AG04449 (cell line): ENCODE measurements around the gene HS3ST2.

Experiments
- CTCF ChIA-PET: fragments of 350-600 bp; formaldehyde crosslinking; extraction: SDS; loops from one replicate; lab custom pipeline; 2021; ENCODE audit warnings: antibody characterized with exemption; lab: Yijun Ruan, JAX
- POLR2A ChIA-PET: fragments of 400-600, 350-600 bp; formaldehyde crosslinking; extraction: SDS; loops from one replicate; lab custom pipeline; 2020; ENCODE audit warnings: antibody characterized with exemption, inconsistent platforms; lab: Yijun Ruan, JAX
- DNase-seq: peaks from one replicate; pipeline ENCODE4 v3.0.0-alpha.2; 2010; ENCODE audit warnings: low read depth, low spot score
- H3K4me3 ChIP-seq: 2 replicates; pipeline ENCODE4 v1.5.1; 2011; ENCODE audit warnings: low read depth, mild to moderate bottlenecking, control low read depth, low read length
- TF ChIP-seq, protein P1 (sequence below): IDR thresholded peaks from one replicate; pipeline ENCODE4 v1.5.1; 2011; ENCODE audit warnings: mild to moderate bottlenecking, moderate library complexity, low read length, control low read depth, inconsistent platforms; ENCODE audit not compliant: insufficient read depth; ENCODE audit errors: missing control alignments

Gene HS3ST2

DNA sequence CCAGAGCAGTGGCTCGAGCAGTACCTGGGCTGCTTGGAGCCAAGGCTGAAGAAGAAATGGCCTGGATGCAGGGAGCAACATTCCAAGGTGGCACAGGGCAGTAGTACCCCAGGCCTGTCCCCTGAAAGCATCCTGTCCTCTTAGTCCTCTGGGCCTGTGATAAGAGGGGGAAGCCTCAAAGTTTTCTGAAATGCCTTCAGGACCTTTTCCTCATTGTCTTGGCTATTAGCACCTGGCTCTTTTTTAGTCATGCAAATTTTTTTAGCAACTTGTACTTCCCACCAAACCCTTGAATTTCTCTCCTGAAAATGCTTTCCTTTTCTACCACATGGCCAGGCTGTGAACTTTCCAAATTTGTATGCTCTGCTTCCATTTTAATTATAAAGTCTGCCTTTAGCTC, 148.9 kb downstream of the HS3ST2 start:
- H3K4me3 ChIP-seq, result no peak overlapping the region
- DNase-seq, result no peak
- ChIA-PET CTCF (no interaction called here), POLR2A (no interaction called here)
- TF ChIP-seq, protein P1, sequence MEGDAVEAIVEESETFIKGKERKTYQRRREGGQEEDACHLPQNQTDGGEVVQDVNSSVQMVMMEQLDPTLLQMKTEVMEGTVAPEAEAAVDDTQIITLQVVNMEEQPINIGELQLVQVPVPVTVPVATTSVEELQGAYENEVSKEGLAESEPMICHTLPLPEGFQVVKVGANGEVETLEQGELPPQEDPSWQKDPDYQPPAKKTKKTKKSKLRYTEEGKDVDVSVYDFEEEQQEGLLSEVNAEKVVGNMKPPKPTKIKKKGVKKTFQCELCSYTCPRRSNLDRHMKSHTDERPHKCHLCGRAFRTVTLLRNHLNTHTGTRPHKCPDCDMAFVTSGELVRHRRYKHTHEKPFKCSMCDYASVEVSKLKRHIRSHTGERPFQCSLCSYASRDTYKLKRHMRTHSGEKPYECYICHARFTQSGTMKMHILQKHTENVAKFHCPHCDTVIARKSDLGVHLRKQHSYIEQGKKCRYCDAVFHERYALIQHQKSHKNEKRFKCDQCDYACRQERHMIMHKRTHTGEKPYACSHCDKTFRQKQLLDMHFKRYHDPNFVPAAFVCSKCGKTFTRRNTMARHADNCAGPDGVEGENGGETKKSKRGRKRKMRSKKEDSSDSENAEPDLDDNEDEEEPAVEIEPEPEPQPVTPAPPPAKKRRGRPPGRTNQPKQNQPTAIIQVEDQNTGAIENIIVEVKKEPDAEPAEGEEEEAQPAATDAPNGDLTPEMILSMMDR, result no peak
